HUES6 (cell line): ENCODE results near the gene HLCS.

Experiments used
- H3K27ac ChIP-seq: 2 replicates; pipeline ENCODE4 v1.7.0; 2013; ENCODE audit warnings: low read depth, mild to moderate bottlenecking, low read length, inconsistent platforms
- H3K27me3 ChIP-seq: 2 replicates; pipeline ENCODE4 v1.6.1; 2013; ENCODE audit warnings: low read length; ENCODE audit not compliant: control insufficient read depth, insufficient read depth
- H3K36me3 ChIP-seq: 2 replicates; pipeline ENCODE4 v1.6.1; 2013; ENCODE audit warnings: low read length; ENCODE audit not compliant: control insufficient read depth, insufficient read depth
- H3K4me1 ChIP-seq: 2 replicates; pipeline ENCODE4 v1.6.1; 2013; ENCODE audit warnings: low read length; ENCODE audit not compliant: control insufficient read depth, insufficient read depth
- H3K4me3 ChIP-seq: 2 replicates; pipeline ENCODE4 v1.5.1; 2013; ENCODE audit warnings: low read depth, low read length
- H3K9ac ChIP-seq: one replicate; pipeline ENCODE4 v1.6.1; 2013; ENCODE audit warnings: mild to moderate bottlenecking, low read length
- H3K9me3 ChIP-seq: 2 replicates; pipeline ENCODE4 v1.6.1; 2013; ENCODE audit warnings: low read depth, low read length; ENCODE audit not compliant: control insufficient read depth, insufficient read depth

Gene HLCS

DNA sequence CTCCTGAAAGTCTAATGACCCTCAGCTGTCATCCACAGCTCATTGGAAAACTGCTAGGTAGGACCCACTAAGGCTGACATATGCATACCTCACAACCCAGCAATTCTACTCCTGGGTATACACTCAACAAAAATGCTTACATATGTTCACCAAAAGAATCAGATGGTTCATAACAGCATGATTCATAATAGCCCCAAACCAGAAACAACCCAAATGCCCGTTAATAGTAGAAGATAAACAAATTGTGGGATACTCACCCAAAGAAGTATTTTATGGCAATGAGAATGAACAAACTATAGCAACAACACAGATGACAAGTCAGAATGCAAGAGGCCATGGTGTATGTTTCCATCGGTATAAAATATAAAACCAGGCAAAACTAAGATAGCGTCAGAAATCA, 124.6 kb downstream of the HLCS start:
- Histone ChIP-seq H3K9ac (no peak overlapping the region), H3K36me3 (no peaks in the 10 kb centered on the region), H3K27me3 (no peaks in the 10 kb centered on the region), H3K27ac (no peak overlapping the region), H3K9me3 (no peaks in the 10 kb centered on the region), H3K4me3 (no peak overlapping the region), H3K4me1 (0 out of 2 replicates have a peak, but pooled peaks cover under 1% of the 10 kb centered on the region)

DNA sequence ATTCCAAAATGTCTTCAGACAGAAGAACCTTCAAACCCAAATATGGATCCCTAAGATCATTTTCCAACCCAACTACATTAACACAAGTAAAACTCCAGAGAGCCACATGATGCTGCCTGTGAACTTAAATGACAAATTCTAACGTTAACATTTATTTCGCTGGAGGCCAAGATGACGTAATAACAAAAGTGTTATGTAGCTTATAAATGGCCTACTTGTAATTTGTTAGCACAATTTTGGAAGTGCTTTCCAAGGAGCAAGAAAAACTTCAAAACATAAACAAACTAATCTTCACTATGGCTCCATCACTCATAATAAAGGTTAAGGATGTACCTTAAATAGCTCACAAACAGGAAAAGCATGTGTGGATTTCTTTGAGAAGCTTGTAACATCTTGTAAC, 126.7 kb downstream of the HLCS start:
- Histone ChIP-seq H3K4me1 (no peaks in the 10 kb centered on the region; the same call in 1 of the 2 replicates), H3K9me3 (no peaks in the 10 kb centered on the region), H3K36me3 (no peaks in the 10 kb centered on the region), H3K27ac (no peak overlapping the region), H3K4me3 (no peak overlapping the region), H3K9ac (no peak overlapping the region), H3K27me3 (no peaks in the 10 kb centered on the region)

DNA sequence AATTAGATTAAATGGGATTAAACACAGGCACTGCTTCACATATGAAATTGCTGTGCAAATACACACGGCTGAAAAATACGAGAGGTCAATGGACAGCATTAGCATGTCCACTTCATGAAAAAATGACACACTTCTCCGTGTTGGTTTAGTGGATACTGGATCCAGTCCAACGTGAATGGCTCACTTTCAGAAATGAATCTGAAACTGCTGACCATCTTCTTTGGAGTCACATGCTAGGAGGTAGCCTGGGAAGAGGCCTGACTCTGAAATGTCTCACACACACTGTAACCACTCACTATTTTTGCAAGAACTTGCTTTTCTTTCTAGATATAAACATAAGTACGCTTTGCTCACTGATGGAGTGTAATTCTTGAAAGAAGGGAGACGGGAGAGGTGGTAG, 127.3 kb downstream of the HLCS start:
- H3K27me3 ChIP-seq = no peaks in the 10 kb centered on the region

DNA sequence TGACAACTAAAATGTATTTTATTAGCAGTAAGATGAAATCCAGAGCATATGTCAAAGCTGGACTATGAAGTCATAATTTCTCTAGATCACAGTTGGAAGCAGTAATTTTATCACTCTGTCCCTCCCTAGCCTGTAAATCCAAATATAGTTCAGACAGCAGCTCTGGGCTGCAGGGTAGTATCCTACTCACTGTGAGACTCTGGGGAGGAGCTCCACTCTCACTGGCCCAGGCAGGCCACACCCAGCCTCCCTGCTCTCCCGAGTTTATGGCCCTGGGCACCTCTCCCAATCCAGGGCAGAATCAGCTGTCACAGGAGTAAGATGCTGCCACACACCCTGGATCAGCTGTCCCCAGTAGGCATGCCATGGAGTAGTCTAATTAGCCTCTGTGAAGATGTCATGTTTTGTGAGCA, 131.1 kb downstream of the HLCS start:
- Histone ChIP-seq H3K27me3 (no peaks in the 10 kb centered on the region), H3K9ac (no peak overlapping the region), H3K36me3 (no peaks in the 10 kb centered on the region), H3K4me1 (no peaks in the 10 kb centered on the region; the same call in 1 of the 2 replicates), H3K4me3 (no peak overlapping the region), H3K9me3 (no peaks in the 10 kb centered on the region), H3K27ac (no peak overlapping the region)

More for the DNA sequence above, 127.3 kb downstream of the HLCS start:
- H3K9ac ChIP-seq = no peak overlapping the region
- no peaks in the 10 kb centered on the region for H3K9me3 ChIP-seq
- no peak overlapping the region for H3K4me3 ChIP-seq
- no peaks in the 10 kb centered on the region for H3K36me3 ChIP-seq
- H3K27ac ChIP-seq = no peak overlapping the region
- H3K4me1 ChIP-seq = no peaks in the 10 kb centered on the region; the same call in 1 of the 2 replicates

DNA sequence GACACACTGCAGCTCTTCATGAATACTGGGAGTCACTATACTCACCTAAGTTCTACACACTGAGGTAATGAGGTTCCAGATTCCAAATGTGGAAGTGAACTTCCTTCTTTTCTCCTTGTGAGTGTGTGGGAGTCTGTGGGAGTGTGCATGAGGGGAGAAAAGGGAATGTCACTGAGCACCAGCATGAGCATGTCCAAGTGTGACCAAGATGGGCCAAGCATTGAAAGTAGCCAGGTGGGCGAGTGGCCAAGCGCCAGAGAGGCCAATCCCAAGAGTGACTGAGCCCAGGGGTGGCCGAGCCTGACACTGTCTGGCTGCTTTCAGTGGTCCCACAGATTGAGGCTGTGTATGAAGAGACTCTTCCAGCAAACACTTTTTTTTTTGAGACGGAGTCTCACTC, 132.3 kb downstream of the HLCS start:
- Histone ChIP-seq H3K9me3 (no peaks in the 10 kb centered on the region), H3K27me3 (no peaks in the 10 kb centered on the region), H3K27ac (no peak overlapping the region), H3K9ac (no peak overlapping the region), H3K4me3 (no peak overlapping the region), H3K4me1 (no peaks in the 10 kb centered on the region; the same call in 1 of the 2 replicates), H3K36me3 (no peaks in the 10 kb centered on the region)

DNA sequence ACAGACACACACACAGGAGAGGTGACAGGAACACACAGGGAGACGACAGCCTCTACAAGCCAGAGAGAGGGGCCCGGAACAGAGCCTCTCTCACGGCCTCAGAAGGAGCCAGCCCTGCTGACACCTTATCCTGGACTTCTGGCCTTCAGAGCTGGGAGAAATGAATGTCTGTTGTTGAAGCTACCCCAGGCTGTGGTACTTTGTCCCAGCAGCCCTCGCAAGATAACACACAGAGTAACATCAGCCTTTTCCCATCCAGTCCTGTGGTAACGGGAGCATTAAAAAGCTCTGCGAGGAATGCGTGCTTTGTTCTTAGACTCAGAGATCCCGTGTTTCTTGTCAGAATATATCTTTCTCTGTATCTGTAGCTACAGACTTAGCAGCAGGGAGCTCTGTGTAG, 136.4 kb downstream of the HLCS start:
- Histone ChIP-seq H3K4me1 (no peaks in the 10 kb centered on the region), H3K9me3 (no peaks in the 10 kb centered on the region), H3K27ac (no peak overlapping the region), H3K4me3 (no peak overlapping the region), H3K27me3 (no peaks in the 10 kb centered on the region), H3K9ac (no peak overlapping the region), H3K36me3 (no peaks in the 10 kb centered on the region)

DNA sequence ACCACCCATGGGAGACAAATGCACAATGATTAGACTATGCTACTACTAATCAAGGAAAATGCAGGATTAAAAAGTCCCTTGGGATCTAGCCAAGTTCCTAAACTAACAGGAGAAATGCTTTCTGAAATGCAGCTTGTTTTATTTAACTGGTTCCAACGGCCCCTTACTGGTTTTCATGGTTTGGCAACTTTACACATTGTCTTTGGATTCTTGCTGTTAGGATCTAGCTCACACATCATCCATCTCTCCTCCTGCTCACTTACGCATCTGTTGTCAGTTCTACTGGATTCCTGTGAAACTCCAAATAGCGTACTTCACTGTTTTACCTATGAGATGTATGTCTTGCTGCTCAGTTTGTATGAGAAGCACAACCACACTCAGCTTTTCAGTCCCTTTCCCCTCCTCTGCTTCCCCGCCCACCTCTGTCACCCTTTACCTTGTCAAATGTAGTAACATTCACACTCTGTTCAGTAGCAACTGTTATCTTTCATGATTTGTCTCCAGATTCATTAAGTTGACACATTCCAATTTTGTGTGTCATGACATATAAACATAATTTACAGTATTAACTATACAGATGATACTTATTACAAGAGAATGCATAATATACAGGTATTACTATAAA, 137.5 kb downstream of the HLCS start:
- Histone ChIP-seq H3K9ac (no peak overlapping the region), H3K27me3 (no peaks in the 10 kb centered on the region), H3K27ac (no peak overlapping the region), H3K36me3 (no peaks in the 10 kb centered on the region), H3K9me3 (no peaks in the 10 kb centered on the region), H3K4me3 (no peak overlapping the region), H3K4me1 (no peaks in the 10 kb centered on the region)

DNA sequence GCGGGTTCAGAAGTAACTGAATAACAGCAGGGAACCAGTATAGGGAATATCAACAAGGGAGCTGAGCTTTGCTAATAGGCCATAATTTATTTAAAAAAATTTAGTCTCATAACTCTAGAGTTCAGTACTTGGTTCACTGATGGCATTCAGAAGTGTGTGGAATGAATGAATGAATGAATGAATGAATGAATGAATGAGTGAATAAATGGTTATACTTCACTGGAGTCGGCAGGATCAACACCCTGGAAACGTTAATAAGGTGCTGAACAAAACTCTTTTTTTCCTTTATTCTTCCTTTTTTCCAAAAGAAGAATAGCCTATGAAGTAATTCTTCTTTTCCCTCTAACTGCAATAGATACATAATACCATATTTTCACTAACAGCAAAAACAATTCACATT, 138.3 kb downstream of the HLCS start:
- Histone ChIP-seq H3K9ac (no peak overlapping the region), H3K27ac (no peak overlapping the region), H3K36me3 (no peaks in the 10 kb centered on the region), H3K4me3 (no peak overlapping the region), H3K4me1 (no peaks in the 10 kb centered on the region), H3K9me3 (no peaks in the 10 kb centered on the region), H3K27me3 (no peaks in the 10 kb centered on the region)

DNA sequence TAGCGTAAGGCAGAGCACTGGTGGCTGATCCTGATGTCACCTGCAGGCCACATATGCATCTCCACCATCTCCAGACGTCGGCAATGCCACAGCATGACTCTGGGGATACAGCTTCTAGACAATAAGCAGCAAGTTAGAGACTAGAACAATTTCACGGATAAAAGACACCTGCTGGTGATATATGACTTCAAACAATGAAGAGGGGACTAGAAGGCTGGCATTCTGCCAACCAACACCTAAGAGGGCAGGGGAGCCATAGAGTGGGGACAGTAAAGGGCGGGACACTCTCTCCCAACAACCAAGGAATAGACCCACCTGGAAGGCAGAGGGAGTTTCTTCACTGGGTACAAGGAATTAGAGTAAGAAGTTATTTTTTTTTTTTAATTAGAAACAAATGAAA, 140.8 kb downstream of the HLCS start:
- H3K36me3 ChIP-seq = no peaks in the 10 kb centered on the region
- no peaks in the 10 kb centered on the region for H3K27me3 ChIP-seq
- no peak overlapping the region for H3K9ac ChIP-seq
- H3K9me3 ChIP-seq = no peaks in the 10 kb centered on the region
- H3K4me3 ChIP-seq = no peak overlapping the region
- H3K4me1 ChIP-seq = peaks cover 3% of the 10 kb centered on the region
- H3K27ac ChIP-seq = no peak overlapping the region

DNA sequence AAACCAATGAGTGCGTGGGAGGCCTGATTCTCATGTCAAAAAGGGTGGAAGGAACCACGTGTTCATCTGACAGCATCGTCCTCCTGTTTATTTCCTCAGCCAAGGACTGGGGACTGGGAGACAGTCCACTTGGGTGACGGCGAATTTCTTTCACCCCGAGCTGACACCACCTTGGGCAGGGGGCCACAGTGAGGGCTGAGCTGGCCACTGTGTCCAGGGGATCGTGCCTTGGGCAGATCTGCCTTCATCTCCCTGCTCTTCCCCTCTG, 145.5 kb downstream of the HLCS start:
- H3K4me3 ChIP-seq = no peak overlapping the region
- H3K9ac ChIP-seq = no peak overlapping the region
- no peaks in the 10 kb centered on the region for H3K9me3 ChIP-seq
- no peak overlapping the region for H3K27ac ChIP-seq
- no peaks in the 10 kb centered on the region for H3K27me3 ChIP-seq
- peaks cover 12% of the 10 kb centered on the region for H3K4me1 ChIP-seq
- H3K36me3 ChIP-seq = no peaks in the 10 kb centered on the region

DNA sequence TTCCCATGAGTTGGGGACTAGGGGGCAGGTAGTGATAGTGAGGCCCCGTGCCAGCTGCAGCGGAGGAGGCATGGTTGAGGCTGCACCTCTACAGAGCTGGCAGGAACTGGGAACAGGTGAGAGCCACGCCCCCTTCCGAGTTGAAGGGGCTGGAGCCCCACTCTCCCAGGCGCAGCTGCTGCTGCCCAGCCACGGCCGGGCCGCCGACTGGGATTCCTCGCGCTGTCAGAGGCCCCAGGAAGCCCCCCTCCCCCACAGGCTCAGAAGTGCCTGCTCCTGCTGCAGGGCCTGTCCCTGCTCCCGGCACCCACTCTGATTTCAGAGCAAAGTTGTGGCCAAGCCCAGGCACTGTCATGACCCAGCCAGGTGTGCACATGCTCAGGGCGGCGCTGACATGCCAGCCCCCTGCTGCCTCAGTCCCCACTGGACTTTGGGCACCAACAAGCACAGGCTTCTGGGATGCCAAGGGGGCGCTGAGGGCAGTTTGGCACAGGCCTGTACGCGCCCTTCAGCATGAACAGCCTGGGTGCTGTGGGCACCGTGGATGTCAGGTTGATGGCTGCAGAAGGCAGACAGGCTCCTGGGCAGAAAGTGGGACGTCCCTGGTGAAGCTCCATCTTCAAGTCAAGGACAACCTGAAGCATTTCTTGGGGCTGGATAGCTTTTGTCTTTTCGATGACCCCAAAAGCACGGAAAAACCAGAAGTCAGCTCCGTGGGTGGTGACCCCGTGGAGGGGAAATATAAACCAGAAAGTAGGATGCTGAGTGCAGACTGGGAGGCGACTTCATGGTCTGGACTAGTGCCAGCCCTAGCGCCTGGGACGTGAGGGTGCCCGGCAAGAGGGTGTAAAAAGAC, 146.1 kb downstream of the HLCS start:
- Histone ChIP-seq H3K9me3 (no peaks in the 10 kb centered on the region), H3K9ac (no peak overlapping the region), H3K4me3 (no peak overlapping the region), H3K27ac (no peak overlapping the region), H3K4me1 (peaks cover 12% of the 10 kb centered on the region), H3K27me3 (no peaks in the 10 kb centered on the region), H3K36me3 (no peaks in the 10 kb centered on the region)
